HCT116 (cell line): Measurements from ENCODE around the gene TGFBR3L. TPM values are rescaled to one million over a fixed set of nuclear protein-coding genes. Genes with fewer than 3 reads are reported as not detected.

Experiments used
- ATAC-seq: fragments of 200-7000 bp; cut with Tn5 transposase; 2 replicates; pipeline ENCODE4 v1.9.1; 2020; ENCODE audit warnings: mild to moderate bottlenecking, moderate library complexity
- BruUV-seq: library from RNA; stranded (reverse); fragments of 400-500 nt; replicated peaks from 2 replicates; lab custom pipeline; 2021; lab: Mats Ljungman, UMichigan
- CTCF ChIA-PET: fragments of 300-600 bp; sonication (Branson Sonifier 250); formaldehyde crosslinking; loops from one replicate; lab custom pipeline; 2021; ENCODE audit warnings: antibody characterized with exemption; lab: Charles Lee
- POLR2A ChIA-PET: fragments of 300-600, 350-600 bp; sonication (Branson Sonifier 250); formaldehyde crosslinking; loops from one replicate; lab custom pipeline; 2021; ENCODE audit warnings: antibody characterized with exemption; lab: Charles Lee
- RAD21 ChIA-PET, 2 experiments: fragments of 300-600 bp; sonication (Branson Sonifier 250); formaldehyde crosslinking; loops; one replicate each; lab custom pipeline; 2023; ENCODE audit warnings: low total read pairs in 2 of 2; ENCODE audit not compliant: uncharacterized antibody in 2 of 2, unreplicated experiment in 2 of 2, low non-redundant PET in 1 of 2; lab: Charles Lee
- DNase-seq: peaks from one replicate; pipeline ENCODE4 v3.0.0-alpha.2; 2010; ENCODE audit warnings: low read depth, low spot score
- H2AFZ ChIP-seq: fragments of 200-600 bp; shearing (Covaris generic), sonication (generic); 2 replicates; pipeline ENCODE4 v1.6.1; 2017; ENCODE audit warnings: low read depth, mixed run types, mixed read lengths, antibody characterized with exemption, low read length; ENCODE audit not compliant: poor library complexity, severe bottlenecking
- H3K27ac ChIP-seq: 2 replicates; pipeline ENCODE4 v1.5.1; 2012; ENCODE audit warnings: low read depth, low read length
- H3K27me3 ChIP-seq: fragments of 200-600 bp; sonication (generic); 2 replicates; pipeline ENCODE4 v1.6.1; 2016; ENCODE audit warnings: mixed run types, low read length, mixed read lengths; ENCODE audit not compliant: insufficient read depth
- H3K36me3 ChIP-seq, 2 experiments: fragments of 200-500 bp in 1 of 2; fragments of 200-600 bp in 1 of 2; sonication (Bioruptor generic) in 1 of 2; sonication (generic) in 1 of 2; 2 replicates each; pipeline versions ENCODE4 v1.5.1 to v1.6.1; 2014 to 2016; ENCODE audit warnings: low read length in 2 of 2, inconsistent platforms in 1 of 2, mixed read lengths in 1 of 2, mixed run types in 1 of 2; ENCODE audit not compliant: insufficient read depth in 2 of 2, control insufficient read depth in 1 of 2
- H3K4me1 ChIP-seq, 2 experiments: fragments of 200-600 bp in 1 of 2; sonication (generic) in 1 of 2; 2 replicates each; pipeline versions ENCODE4 v1.5.1 to v1.6.1; 2012 to 2017; ENCODE audit warnings: low read length in 2 of 2, inconsistent platforms in 1 of 2, mild to moderate bottlenecking in 1 of 2, mixed read lengths in 1 of 2, mixed run types in 1 of 2, moderate library complexity in 1 of 2; ENCODE audit not compliant: insufficient read depth in 2 of 2, control insufficient read depth in 1 of 2
- H3K4me2 ChIP-seq: fragments of 200-600 bp; sonication (generic); 2 replicates; pipeline ENCODE4 v1.6.1; 2017; ENCODE audit warnings: mixed run types, low read length, mixed read lengths
- H3K4me3 ChIP-seq, 2 experiments: fragments of 200-600 bp in 1 of 2; sonication (generic) in 1 of 2; replicated peaks in 1 of 2; 2 replicates each; pipeline ENCODE4 v1.5.1; 2011 to 2016; ENCODE audit warnings: low read length in 2 of 2, control low read depth in 1 of 2, low read depth in 1 of 2, mild to moderate bottlenecking in 1 of 2, mixed read lengths in 1 of 2, mixed run types in 1 of 2
- H3K79me2 ChIP-seq: fragments of 200-600 bp; sonication (generic); 2 replicates; pipeline ENCODE4 v1.6.1; 2017; ENCODE audit warnings: mild to moderate bottlenecking, mixed run types, low read length, moderate library complexity, mixed read lengths; ENCODE audit not compliant: insufficient read depth
- H3K9ac ChIP-seq: fragments of 200-600 bp; sonication (generic); 2 replicates; pipeline ENCODE4 v1.6.1; 2016; ENCODE audit warnings: low read length, mixed read lengths
- H3K9me2 ChIP-seq: fragments of 200-600 bp; sonication (generic), shearing (Covaris generic); 2 replicates; pipeline ENCODE4 v1.6.1; 2017; ENCODE audit warnings: mixed run types, mild to moderate bottlenecking, moderate library complexity; ENCODE audit not compliant: insufficient read depth
- H3K9me3 ChIP-seq, 2 experiments: fragments of 200-500 bp in 1 of 2; fragments of 200-600 bp in 1 of 2; sonication (Bioruptor generic) in 1 of 2; sonication (generic) in 1 of 2; 2 replicates each; pipeline ENCODE4 v1.6.1; 2014 to 2017; ENCODE audit warnings: low read length in 2 of 2, mixed read lengths in 2 of 2, inconsistent platforms in 1 of 2, low read depth in 1 of 2, mild to moderate bottlenecking in 1 of 2, mixed run types in 1 of 2, moderate library complexity in 1 of 2; ENCODE audit not compliant: control insufficient read depth in 1 of 2, insufficient read depth in 1 of 2
- H4K20me1 ChIP-seq: fragments of 200-600 bp; sonication (generic), shearing (Covaris generic); 2 replicates; pipeline ENCODE4 v1.6.1; 2017; ENCODE audit warnings: mixed run types, mild to moderate bottlenecking, moderate library complexity; ENCODE audit not compliant: insufficient read depth
- ELF1 ChIP-seq: IDR thresholded peaks from 2 replicates; pipeline ENCODE4 v1.6.1; 2012; ENCODE audit warnings: low read depth, borderline replicate concordance
- EZH2 ChIP-seq: fragments of 200-600 bp; sonication (generic); IDR thresholded peaks from 2 replicates; pipeline ENCODE4 v1.6.1; 2017; ENCODE audit warnings: antibody characterized with exemption, mixed run types
- EZH2phosphoT487 ChIP-seq: fragments of 200-600 bp; IDR thresholded peaks from 2 replicates; pipeline ENCODE4 v1.6.1; 2018; ENCODE audit warnings: antibody characterized with exemption, borderline replicate concordance
- POLR2AphosphoS5 ChIP-seq: IDR thresholded peaks from 2 replicates; pipeline ENCODE4 v1.6.1; 2011; ENCODE audit warnings: mild to moderate bottlenecking, low read depth, low read length, moderate library complexity
- RAD21 ChIP-seq: IDR thresholded peaks from 2 replicates; pipeline ENCODE4 v1.6.1; 2012; ENCODE audit warnings: low read depth, mild to moderate bottlenecking
- REST ChIP-seq: IDR thresholded peaks from 2 replicates; pipeline ENCODE4 v1.6.1; 2012; ENCODE audit warnings: low read depth
- SP1 ChIP-seq: IDR thresholded peaks from 2 replicates; pipeline ENCODE4 v1.6.1; 2012; ENCODE audit warnings: low read depth
- SRF ChIP-seq: IDR thresholded peaks from 2 replicates; pipeline ENCODE4 v1.6.1; 2012; ENCODE audit warnings: low read depth
- TCF7L2 ChIP-seq: IDR thresholded peaks from 2 replicates; pipeline ENCODE4 v1.7.0; 2011; ENCODE audit warnings: borderline replicate concordance, inconsistent platforms; ENCODE audit not compliant: insufficient read depth, insufficient read length; ENCODE audit errors: extremely low read depth
- YY1 ChIP-seq: IDR thresholded peaks from 2 replicates; pipeline ENCODE4 v1.6.1; 2011; ENCODE audit warnings: low read length, low read depth, moderate library complexity, mild to moderate bottlenecking; ENCODE audit not compliant: insufficient replicate concordance; ENCODE audit errors: extremely low read depth
- ZBTB33 ChIP-seq: IDR thresholded peaks from 2 replicates; pipeline ENCODE4 v1.6.1; 2011; ENCODE audit warnings: mild to moderate bottlenecking, low read length, moderate library complexity; ENCODE audit not compliant: insufficient replicate concordance; ENCODE audit errors: extremely low read depth
- ZFX ChIP-seq: fragments of 450-650 bp; IDR thresholded peaks from 2 replicates; pipeline ENCODE4 v1.6.1; 2017
- ZNF274 ChIP-seq: fragments of 200-500 bp; sonication (Bioruptor generic); IDR thresholded peaks from 2 replicates; pipeline ENCODE4 v1.6.1; 2014; ENCODE audit warnings: mild to moderate bottlenecking, low read depth, low read length, inconsistent platforms
- intact Hi-C: fragments of 100-400 bp; cut with micrococcal nuclease; formaldehyde crosslinking; loops from 2 replicates; pipeline ENCODE4 v1.10.0; 2022
- total RNA-seq: library from RNA; stranded (reverse); gene quantifications from one replicate; pipeline ENCODE4 v1.2.1, GENCODE V29; 2021; ENCODE audit not compliant: unreplicated experiment
- TF ChIP-seq, protein P1 (sequence below): IDR thresholded peaks from 2 replicates; pipeline ENCODE4 v1.6.1; 2012

TGFBR3L gene
- total RNA-seq, 1 experiment from 2014 or later, result 30.9 TPM

DNA sequence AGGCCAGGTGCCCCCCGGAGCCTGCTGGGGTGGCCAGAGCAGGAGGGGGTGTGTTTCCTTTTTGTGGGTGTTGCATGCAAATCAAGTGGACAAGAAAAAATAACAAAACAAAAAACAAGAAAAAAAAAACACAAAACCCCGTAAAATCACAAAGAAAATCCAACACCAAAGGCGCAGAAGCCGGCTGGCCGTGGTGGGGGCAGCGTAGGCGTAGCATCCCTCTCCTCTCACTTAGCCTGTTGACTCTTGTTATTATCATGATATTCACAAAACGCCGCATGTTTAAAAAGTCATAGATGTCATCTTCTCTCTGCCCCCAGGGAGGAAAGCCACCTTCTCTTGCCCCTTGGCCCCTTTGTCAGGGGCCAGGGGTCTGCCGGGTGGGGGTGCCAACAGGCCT, 978 bp upstream of the TGFBR3L start:
- Histone ChIP-seq H3K9ac (no peak overlapping the region), H3K4me1 (peaks cover 9 to 32% of the 10 kb centered on the region in 2 experiments; a peak in 3 of 4 replicates), H3K9me3 (no peaks in the 10 kb centered on the region)
- CTCF ChIA-PET, result interaction anchor here (1.0 kb wide), 1 partner anchor 10 kb away, joined by 4 read pairs; the partner anchor contains the start of gene MAP2K7
- no peak for TF ChIP-seq TCF7L2
- TF ChIP-seq EZH2phosphoT487, result no peak
- TF ChIP-seq SP1, result no peak
- no peak for TF ChIP-seq ZNF274
- TF ChIP-seq RAD21, result no peak
- no peak for TF ChIP-seq ZBTB33
- TF ChIP-seq REST, result no peak
- TF ChIP-seq EZH2, result no peak
- no peak for TF ChIP-seq YY1
- TF ChIP-seq, protein P1, sequence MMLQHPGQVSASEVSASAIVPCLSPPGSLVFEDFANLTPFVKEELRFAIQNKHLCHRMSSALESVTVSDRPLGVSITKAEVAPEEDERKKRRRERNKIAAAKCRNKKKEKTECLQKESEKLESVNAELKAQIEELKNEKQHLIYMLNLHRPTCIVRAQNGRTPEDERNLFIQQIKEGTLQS, result no peak
- no peak for TF ChIP-seq SRF
- TF ChIP-seq ZFX, result no peak
- TF ChIP-seq POLR2AphosphoS5, result no peak
- no peak for TF ChIP-seq ELF1
- TF ChIP-seq, all 23 proteins: peak for 0
- Histone ChIP-seq H3K9me2 (no peaks in the 10 kb centered on the region), H2AFZ (no peak overlapping the region), H3K36me3 (peaks cover 5 to 6% of the 10 kb centered on the region in 2 experiments; a peak in 3 of 4 replicates), H3K79me2 (peaks cover 12% of the 10 kb centered on the region), H3K27me3 (no peaks in the 10 kb centered on the region), H4K20me1 (no peaks in the 10 kb centered on the region), H3K4me2 (no peak overlapping the region), H3K4me3 (no peak overlapping the region), H3K27ac (no peak overlapping the region)
- DNase-seq, result no peak
- intact Hi-C loops, result no loop called here
- ChIA-PET RAD21 (no interaction called here), POLR2A (no interaction called here)
- ATAC-seq, result no peak
- TSS peak; percentile 32 for BruUV-seq
